Left ventricle myocardium superior (tissue), 1 donor: ENCODE results near the gene TMED1. TPM values are rescaled to one million over a fixed set of nuclear protein-coding genes. Genes with fewer than 3 reads are reported as not detected.

Experiments
- ATAC-seq: fragments of 200-7000 bp; cut with Tn5 transposase; one replicate; pipeline ENCODE4 v1.9.1; 2020; ENCODE audit warnings: mild to moderate bottlenecking, moderate library complexity
- DNase-seq: peaks from one replicate; pipeline ENCODE4 v3.0.0-alpha.2; 2020
- intact Hi-C: fragments of 100-400 bp; cut with micrococcal nuclease; formaldehyde crosslinking; loops from one replicate; pipeline ENCODE4 v1.11.0; 2022
- total RNA-seq: library from RNA; stranded (reverse); fragmentation: NEBNext Ultra II Directional; extraction: Animal tissue kit (Norgen Biotek cat#: 25700); gene quantifications from one replicate; pipeline ENCODE4 v1.2.1, GENCODE V29; 2021
- donor health status: DM: no; HTN: yes; CAD: no; lungs with severe emphysema.

Gene TMED1
- total RNA-seq, 1 donor from 2014 or later: 29.8 TPM

GRCh38 chr19:10817291-10818038 lies 18.5 kb downstream of the TMED1 start:
- peak; percentile 61 for ATAC-seq
- DNase-seq: peak; percentile 69
- intact Hi-C loops: no loop called here

- intact Hi-C loops: no loop called here
- ATAC-seq: no peak
- DNase-seq: no peak
Observed at GRCh38 chr19:10816691-10817090, 19.3 kb downstream of the TMED1 start.

- intact Hi-C loops: no loop called here
Observed at GRCh38 chr19:10815969-10816644, 19.9 kb downstream of the TMED1 start.

GRCh38 chr19:10815007-10815536 lies 20.9 kb downstream of the TMED1 start:
- intact Hi-C loops: no loop called here
- ATAC-seq (no peak), DNase-seq (no peak)

More at GRCh38 chr19:10815969-10816644, 19.9 kb downstream of the TMED1 start:
- no peak for DNase-seq
- no peak for ATAC-seq

GRCh38 chr19:10812902-10813404 lies 23.1 kb downstream of the TMED1 start:
- intact Hi-C loops: no loop called here
- DNase-seq (no peak), ATAC-seq (peak; percentile 42)

- DNase-seq (no peak), ATAC-seq (no peak)
- intact Hi-C loops: no loop called here
Observed at GRCh38 chr19:10812196-10812595, 23.8 kb downstream of the TMED1 start.

GRCh38 chr19:10811391-10812111 lies 24.5 kb downstream of the TMED1 start:
- intact Hi-C loops: no loop called here
- no peak for DNase-seq
- no peak for ATAC-seq

- intact Hi-C loops: no loop called here
- ATAC-seq: peak; percentile 21
- no peak for DNase-seq
Observed at GRCh38 chr19:10809651-10810285, 26.2 kb downstream of the TMED1 start.

- ATAC-seq (peak; percentile 8), DNase-seq (no peak)
- intact Hi-C loops: no loop called here
Observed at GRCh38 chr19:10808937-10809649, 26.9 kb downstream of the TMED1 start.

- DNase-seq: no peak
- no peak for ATAC-seq
- intact Hi-C loops: no loop called here
Observed at GRCh38 chr19:10805758-10806247, 30.2 kb downstream of the TMED1 start.

GRCh38 chr19:10805065-10805757 lies 30.8 kb downstream of the TMED1 start:
- ATAC-seq (no peak), DNase-seq (no peak)
- intact Hi-C loops: no loop called here

GRCh38 chr19:10803252-10803651 lies 32.8 kb downstream of the TMED1 start:
- no peak for DNase-seq
- intact Hi-C loops: no loop called here
- ATAC-seq: no peak

- intact Hi-C loops: no loop called here
- DNase-seq (no peak), ATAC-seq (no peak)
Observed at GRCh38 chr19:10802479-10802878, 33.5 kb downstream of the TMED1 start.

GRCh38 chr19:10800488-10800887 lies 35.5 kb downstream of the TMED1 start:
- peak; percentile 75 for DNase-seq
- peak; percentile 88 for ATAC-seq
- intact Hi-C loops: no loop called here

GRCh38 chr19:10797541-10798256 lies 38.3 kb downstream of the TMED1 start:
- intact Hi-C loops: no loop called here
- ATAC-seq (no peak), DNase-seq (no peak)

GRCh38 chr19:10797078-10797477 lies 38.9 kb downstream of the TMED1 start:
- intact Hi-C loops: no loop called here

GRCh38 chr19:10796653-10797052 lies 39.4 kb downstream of the TMED1 start:
- DNase-seq (no peak), ATAC-seq (no peak)
- intact Hi-C loops: no loop called here

More at GRCh38 chr19:10797078-10797477, 38.9 kb downstream of the TMED1 start:
- ATAC-seq (no peak), DNase-seq (no peak)
